Spinal cord (tissue), 10 donors: ENCODE measurements around the gene RPS14. TPM values are rescaled to one million over a fixed set of nuclear protein-coding genes. Genes with fewer than 3 reads are reported as not detected.

Experiments used
- DNase-seq, 6 donors: peaks; one replicate each; pipeline versions ENCODE4 v3.0.0 to v3.0.0-alpha.2; 2013 to 2015; ENCODE audit warnings: low spot score in 6 of 6, low read depth in 4 of 6
- H3K27ac ChIP-seq: one replicate; pipeline ENCODE4 v1.5.1; 2013; ENCODE audit warnings: low read depth, low read length, control low read depth
- H3K27me3 ChIP-seq: one replicate; pipeline ENCODE4 v1.6.1; 2013; ENCODE audit warnings: low read length; ENCODE audit not compliant: control insufficient read depth, insufficient read depth
- H3K36me3 ChIP-seq: one replicate; pipeline ENCODE4 v1.6.1; 2013; ENCODE audit warnings: low read length; ENCODE audit not compliant: control insufficient read depth, insufficient read depth
- H3K4me1 ChIP-seq: one replicate; pipeline ENCODE4 v1.6.1; 2013; ENCODE audit warnings: low read length; ENCODE audit not compliant: control insufficient read depth, insufficient read depth
- H3K4me3 ChIP-seq: one replicate; pipeline ENCODE4 v1.5.1; 2013; ENCODE audit warnings: low read depth, low read length, control low read depth
- H3K9me3 ChIP-seq: one replicate; pipeline ENCODE4 v1.6.1; 2013; ENCODE audit warnings: low read length; ENCODE audit not compliant: control insufficient read depth, insufficient read depth
- WGBS: methylation state at CpG from one replicate; pipeline ENCODE4 v1.1.5; 2013; ENCODE audit warnings: missing lambda C conversion rate; ENCODE audit not compliant: insufficient coverage; 5-methylcytosine and 5-hydroxymethylcytosine counted together
- polyA plus RNA-seq, 2 donors: library from polyadenylated mRNA; unstranded; fragments of 120-200 nt; gene quantifications; one replicate each; pipeline ENCODE4 v1.2.1, GENCODE V29; 2013; ENCODE audit not compliant: insufficient read length in 2 of 2
- total RNA-seq, 2 donors: library from RNA; depleted of rRNA in 1 of 2; stranded (reverse); fragments of 120-200 nt in 1 of 2; fragments of >200 nt in 1 of 2; gene quantifications; one replicate each; pipeline versions ENCODE4 v1.2.3 to v1.2.4, GENCODE V29; 2013 to 2014
- donor health status: healthy.

RPS14 gene
- total and polyA plus RNA-seq, 4 donors = 1,016 to 2,810 (median 1,177) TPM

DNA sequence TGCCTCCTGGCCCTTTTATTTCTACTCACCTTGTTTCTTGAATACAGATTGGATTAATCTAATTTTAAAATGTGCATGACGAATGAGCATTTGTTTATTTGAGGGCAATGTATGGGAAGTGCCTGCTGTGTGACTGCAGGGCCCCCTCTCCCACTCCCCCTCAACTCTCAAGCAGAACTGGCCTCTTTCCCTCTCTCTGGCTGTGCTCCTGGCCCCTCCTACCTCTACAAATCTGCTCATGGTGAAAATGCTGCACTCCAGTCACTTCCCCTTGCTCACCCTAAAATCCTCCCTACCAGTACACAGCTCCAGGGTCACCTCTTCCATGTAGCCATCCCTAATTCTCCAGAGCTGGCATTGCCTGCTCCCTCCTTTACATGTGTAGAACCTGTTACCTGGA, 41.2 kb upstream of the RPS14 start:
- no peak for DNase-seq
- Histone ChIP-seq H3K9me3 (no peaks in the 10 kb centered on the region), H3K27ac (peak overlapping the region; percentile 33), H3K27me3 (no peaks in the 10 kb centered on the region), H3K4me1 (peaks cover 52% of the 10 kb centered on the region), H3K36me3 (peaks cover 22% of the 10 kb centered on the region), H3K4me3 (no peak overlapping the region)
- WGBS = no CpG with 5 or more reads among the region's 1 CpG

DNA sequence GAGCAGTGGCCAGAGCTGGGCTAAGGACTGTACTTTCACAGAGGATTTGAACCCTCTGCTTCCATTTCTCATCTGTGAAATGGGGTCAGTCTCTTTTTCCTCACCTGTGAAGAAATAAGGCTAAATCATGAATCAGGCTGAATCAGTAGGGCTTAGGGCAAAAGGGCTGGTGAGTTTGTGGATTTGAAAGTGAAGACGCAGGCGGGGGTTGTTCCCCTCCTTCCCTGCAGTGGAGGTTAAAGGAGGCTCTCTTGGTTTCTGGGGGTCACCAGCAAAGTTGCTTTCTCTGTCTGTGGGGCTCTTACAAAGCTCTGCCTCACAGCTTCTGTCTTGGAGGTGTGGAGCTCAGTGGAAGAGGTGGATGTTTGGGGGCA, 40.7 kb upstream of the RPS14 start:
- Histone ChIP-seq H3K4me1 (peaks cover 54% of the 10 kb centered on the region), H3K27me3 (no peaks in the 10 kb centered on the region), H3K36me3 (peaks cover 22% of the 10 kb centered on the region), H3K4me3 (no peak overlapping the region), H3K27ac (peak overlapping the region; percentile 92), H3K9me3 (no peaks in the 10 kb centered on the region)
- WGBS = 68% methylated on average over 2 of the region's 2 CpGs
- no peak for DNase-seq

DNA sequence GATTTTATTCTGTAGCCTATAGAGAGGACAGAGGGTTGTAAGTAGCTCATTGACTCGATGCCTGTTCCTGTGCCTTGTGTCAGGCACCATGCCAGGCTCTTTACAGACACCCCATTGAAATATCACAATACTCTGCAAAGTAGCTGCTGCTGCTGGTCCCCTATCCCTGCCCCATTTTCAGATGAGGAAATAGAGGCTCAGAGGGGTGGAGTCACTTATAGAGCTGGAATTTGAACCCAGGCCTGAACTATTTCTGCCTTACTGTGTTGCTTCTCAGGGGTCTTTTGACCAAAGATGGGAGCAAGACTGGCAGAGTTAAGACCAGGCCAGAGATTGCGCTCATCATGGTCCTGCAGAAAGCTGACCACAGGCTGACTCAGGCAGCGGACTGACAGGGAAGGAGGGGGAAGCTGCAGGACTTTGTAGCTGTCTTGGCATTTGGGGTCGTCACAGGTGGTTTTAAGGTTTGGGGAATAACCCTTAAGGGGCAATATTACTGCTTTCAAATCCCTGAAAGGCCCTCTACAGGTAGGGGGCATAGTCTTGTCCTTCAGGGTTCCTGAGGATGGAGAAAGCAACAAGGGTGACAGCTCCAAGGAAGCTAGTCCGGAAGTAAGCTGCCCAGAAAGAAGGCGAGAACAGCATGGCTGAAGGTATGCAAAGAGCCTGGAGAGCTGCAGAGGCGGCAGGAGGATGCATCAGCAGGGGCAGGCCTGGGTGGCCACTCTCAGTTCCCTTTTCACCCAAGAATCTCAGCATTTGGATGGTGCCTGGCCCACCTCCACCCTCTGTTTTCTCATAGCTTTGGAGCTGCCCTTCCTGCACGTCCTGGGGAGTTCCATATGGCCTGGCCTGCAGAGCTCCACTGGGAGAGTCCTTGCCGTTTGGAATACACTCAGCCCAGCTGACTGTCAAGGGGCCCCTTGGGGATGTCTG, 40.1 kb upstream of the RPS14 start:
- Histone ChIP-seq H3K9me3 (no peaks in the 10 kb centered on the region), H3K27me3 (no peaks in the 10 kb centered on the region), H3K27ac (peak overlapping the region; percentile 92), H3K36me3 (peaks cover 22% of the 10 kb centered on the region), H3K4me3 (no peak overlapping the region), H3K4me1 (peaks cover 61% of the 10 kb centered on the region)
- WGBS = 46% methylated on average over 7 of the region's 9 CpGs
- peak in 2 of 6 donors; percentile 51 to 54 for DNase-seq

DNA sequence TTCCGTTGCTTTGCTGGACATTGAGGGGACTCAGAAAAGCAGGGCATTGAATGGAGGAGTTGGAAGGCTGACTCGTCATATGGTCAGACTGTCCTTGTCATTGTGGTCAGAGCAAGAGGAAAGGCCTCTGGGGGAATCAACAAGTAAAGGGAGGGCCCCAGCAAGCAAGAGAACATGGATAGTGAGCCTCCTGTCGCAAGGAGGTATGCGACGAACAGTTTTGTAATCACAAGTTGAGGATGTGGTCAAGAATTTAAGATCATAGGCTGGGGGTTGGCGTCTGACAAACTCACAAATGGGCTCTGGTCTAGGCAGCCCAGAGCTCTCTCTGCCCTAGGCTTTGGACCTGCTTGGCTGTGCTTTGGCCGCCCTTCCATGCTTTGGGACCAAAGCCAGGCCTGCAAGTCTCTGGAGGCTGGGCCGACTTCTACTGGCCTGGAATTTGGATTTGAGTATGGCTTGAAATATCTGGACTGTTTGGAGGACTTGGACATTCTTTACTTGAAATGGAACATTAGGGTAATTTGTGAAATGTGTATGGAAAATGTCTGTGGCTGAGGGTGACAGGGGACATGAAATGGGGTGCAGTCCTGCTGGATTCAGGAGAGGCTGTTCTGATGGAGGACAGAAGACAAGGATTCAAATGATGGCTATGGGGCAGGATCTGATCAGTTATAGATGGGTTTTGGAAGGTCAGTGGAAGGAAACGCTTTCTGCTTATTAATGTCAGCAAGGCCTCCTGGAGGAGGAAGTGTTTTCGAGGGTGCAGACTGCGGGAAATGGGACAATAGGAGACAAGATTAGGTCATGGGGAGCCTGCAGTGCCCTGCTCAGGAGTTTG, 39.2 kb upstream of the RPS14 start:
- H3K27ac ChIP-seq = peak overlapping the region; percentile 92
- DNase-seq = peak in 1 of 6 donors; percentile 74
- H3K36me3 ChIP-seq = peaks cover 20% of the 10 kb centered on the region
- no peaks in the 10 kb centered on the region for H3K9me3 ChIP-seq
- peak overlapping the region; percentile 9 for H3K4me3 ChIP-seq
- peaks cover 62% of the 10 kb centered on the region for H3K4me1 ChIP-seq
- H3K27me3 ChIP-seq = no peaks in the 10 kb centered on the region
- 50% methylated on average over 11 of the region's 11 CpGs for WGBS

DNA sequence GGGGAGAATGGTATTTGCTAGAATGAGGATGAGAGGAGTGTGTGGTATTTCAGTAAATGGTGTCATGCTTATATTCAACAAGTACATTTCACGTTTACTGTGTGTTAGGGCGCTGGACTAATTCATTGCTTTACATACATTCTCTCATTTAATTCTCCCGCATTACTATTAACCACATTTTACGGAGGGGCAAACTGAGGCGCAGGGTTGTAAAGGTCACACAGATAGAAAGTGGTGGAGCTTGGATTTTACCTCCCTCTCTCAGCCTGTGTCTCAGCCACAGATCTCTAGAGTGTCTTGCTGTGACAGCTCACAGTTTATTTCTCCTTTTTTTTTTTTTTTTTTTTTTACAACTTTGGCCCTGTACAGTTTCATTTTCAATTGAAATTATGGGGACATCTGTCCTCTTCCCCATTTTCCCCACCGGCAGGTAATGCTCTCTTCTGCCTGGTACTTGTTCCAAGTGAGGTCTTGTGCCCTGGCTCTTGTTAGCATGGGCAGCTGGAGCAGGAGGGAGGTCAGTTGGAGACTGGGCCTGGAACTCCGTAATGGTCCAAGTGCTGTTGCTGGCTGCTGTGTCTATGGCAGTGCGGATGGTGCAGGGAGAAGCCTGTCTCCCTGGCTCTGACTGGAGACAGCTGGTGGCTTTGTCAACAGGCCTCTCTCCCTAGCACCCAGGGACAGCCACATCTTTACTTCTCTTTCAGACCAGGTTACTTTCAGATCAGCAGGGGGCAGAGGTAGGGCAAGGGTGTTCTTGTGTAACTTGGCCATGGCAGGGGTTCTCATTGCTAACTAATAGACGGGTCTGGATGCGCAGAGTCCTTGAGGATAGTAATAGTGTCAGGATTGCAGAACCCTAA, 37.9 kb upstream of the RPS14 start:
- WGBS = 66% methylated on average over 2 of the region's 10 CpGs
- H3K9me3 ChIP-seq = no peaks in the 10 kb centered on the region
- peaks cover 62% of the 10 kb centered on the region for H3K4me1 ChIP-seq
- no peaks in the 10 kb centered on the region for H3K27me3 ChIP-seq
- H3K4me3 ChIP-seq = peak overlapping the region; percentile 77
- H3K36me3 ChIP-seq = peaks cover 20% of the 10 kb centered on the region
- DNase-seq = peak in 2 of 6 donors; percentile 35 to 49
- peak overlapping the region; percentile 92 for H3K27ac ChIP-seq

DNA sequence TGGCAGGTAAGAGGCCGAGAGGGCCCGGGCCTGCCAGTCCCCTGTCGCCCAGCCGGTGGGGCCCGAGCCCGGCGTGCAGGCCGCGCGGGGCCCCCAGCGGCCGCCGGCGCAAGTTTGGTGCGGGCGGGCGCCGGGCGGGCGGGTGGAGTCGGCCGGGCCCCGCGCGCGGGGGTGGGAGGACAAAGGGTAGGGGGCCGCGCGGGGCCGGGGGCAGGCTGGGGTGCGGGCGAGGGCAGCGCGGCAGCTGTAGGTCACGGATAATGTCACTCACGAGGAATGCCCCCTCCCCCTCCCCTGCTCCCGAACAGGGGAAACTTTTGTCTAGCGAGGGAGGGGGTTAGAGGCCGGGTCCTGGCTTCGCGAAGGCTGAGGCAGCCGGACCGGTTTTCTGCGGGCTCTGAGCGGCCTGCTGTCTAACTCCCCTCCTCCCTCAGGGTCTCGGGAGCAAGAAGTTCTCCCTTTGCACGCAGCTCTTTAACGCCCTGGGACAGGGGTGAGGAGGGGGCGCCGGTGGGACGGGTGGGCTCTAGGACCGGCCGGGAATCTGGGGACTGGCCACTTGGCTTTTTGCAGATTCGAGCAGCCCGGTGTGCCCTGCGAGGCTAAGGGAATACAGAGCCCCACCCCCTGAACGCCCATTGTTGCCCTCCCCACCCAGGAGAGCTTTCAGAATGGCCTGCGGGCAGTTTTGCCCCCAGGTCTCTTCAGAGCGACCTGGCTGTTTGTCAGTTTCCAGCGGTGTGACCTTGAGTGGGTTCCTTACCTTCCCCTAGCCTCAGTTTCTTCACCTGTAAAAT, 37.1 kb upstream of the RPS14 start:
- Histone ChIP-seq H3K36me3 (peaks cover 17% of the 10 kb centered on the region), H3K27ac (peak overlapping the region; percentile 92), H3K27me3 (no peaks in the 10 kb centered on the region), H3K4me3 (peak overlapping the region; percentile 77), H3K4me1 (peaks cover 58% of the 10 kb centered on the region), H3K9me3 (no peaks in the 10 kb centered on the region)
- DNase-seq = peak in 3 of 6 donors; percentile 47 to 89 (median 75)
- WGBS = under 1% methylated on average over 39 of the region's 60 CpGs

DNA sequence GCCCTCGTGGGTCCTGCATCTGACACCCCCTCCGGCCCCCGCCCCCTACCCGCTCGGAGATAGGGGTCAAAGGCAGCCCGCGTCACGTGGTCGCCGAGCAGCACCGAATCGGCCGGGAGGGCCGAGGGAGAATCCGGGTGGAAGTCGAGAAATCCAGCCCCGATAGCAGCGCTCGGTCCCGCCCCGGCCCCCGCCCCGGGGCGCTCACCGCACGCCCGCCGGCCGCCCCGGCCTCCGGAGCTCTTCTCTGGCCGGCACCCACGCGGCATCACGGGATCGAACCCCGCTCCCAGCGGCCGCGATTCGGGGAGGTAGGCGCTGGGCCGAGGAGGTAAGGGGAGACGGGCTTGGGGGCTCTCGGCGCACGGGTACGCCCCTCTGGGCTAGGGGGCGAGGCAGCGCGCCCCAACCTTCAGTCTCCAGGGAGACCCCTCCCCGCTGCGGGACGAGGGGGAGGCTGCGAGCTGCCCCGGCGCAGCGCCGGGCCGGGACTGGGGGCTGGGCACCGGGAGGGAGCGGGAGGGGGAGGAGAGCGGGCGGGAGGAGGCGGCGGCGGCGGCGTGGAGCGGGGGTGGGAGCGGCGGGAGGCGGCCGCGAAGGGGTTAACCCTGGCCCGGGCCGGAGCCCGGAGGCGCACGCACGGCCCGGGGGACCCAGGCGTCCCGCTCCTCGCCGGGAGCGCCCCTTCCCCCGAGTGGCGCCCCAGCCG, 36.3 kb upstream of the RPS14 start:
- no peaks in the 10 kb centered on the region for H3K9me3 ChIP-seq
- H3K4me3 ChIP-seq = peak overlapping the region; percentile 77
- under 1% methylated on average over 88 of the region's 90 CpGs for WGBS
- H3K4me1 ChIP-seq = peaks cover 53% of the 10 kb centered on the region
- H3K36me3 ChIP-seq = peaks cover 11% of the 10 kb centered on the region
- H3K27ac ChIP-seq = peak overlapping the region; percentile 88
- peak in 3 of 6 donors; percentile 46 to 88 (median 87) for DNase-seq
- H3K27me3 ChIP-seq = no peaks in the 10 kb centered on the region

DNA sequence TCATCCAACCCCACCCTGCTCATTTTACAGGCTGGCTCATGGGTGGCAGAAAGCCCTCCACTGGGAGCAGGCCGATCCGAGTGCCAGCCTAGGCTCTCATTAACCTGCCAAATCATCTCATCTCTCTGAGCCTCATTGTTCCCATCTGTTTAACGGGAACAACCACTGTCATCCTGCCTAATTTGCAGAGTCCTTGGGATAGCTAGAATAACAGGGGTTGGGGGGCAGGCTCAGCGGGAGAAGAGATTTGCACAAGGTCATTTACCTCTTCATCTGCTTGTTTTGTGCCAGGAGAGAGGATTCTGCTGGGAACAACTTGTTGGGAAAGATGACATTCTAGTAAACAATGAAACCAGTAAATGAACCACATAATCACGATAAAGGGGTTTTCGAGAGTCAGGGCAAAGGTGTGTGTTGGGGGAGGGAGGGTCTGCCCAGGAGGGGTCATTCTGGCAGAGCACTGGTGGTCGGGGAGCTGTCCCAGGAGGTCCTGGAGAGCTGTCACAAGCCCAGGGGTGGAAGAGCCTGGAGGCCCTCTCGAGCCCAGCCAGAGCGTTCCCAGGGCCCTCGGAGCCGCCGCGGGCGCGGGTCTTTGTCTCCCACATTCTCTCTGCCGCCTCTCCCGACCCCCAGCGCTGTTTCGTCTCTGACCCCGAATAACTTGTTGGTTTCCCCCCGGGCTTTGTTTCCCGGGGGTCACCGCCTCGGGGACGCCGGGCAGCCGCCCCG, 35.6 kb upstream of the RPS14 start:
- Histone ChIP-seq H3K27me3 (no peaks in the 10 kb centered on the region), H3K36me3 (peaks cover 6% of the 10 kb centered on the region), H3K4me3 (peak overlapping the region; percentile 77), H3K9me3 (no peaks in the 10 kb centered on the region), H3K27ac (peak overlapping the region; percentile 82), H3K4me1 (peaks cover 46% of the 10 kb centered on the region)
- WGBS = 4% methylated on average over 23 of the region's 28 CpGs
- peak in 1 of 6 donors; percentile 22 for DNase-seq
